Measurements from ENCODE around the gene ELMOD3.
"Not testable (repeated sequence)": the region's sequence is repeated elsewhere in the genome, so short reads cannot be mapped to it uniquely, and the experiment has no call there.

GRCh38 chr2:85329701-85330100 lies 24.9 kb upstream of the ELMOD3 start:
- not testable (repeated sequence) for TF ChIP-seq CTCF (IDR thresholded peaks at IDR 0.05 in 8 of 11, conservative IDR thresholded peaks at IDR 0.05 in 3 of 11); POLR2A (IDR thresholded peaks at IDR 0.05); POLR2AphosphoS5 (IDR thresholded peaks at IDR 0.05)
